WTC11 (cell line): ENCODE data around the gene RGS6. TPM values are rescaled to one million over a fixed set of nuclear protein-coding genes. Genes with fewer than 3 reads are reported as not detected.

Experiments used
- ATAC-seq: fragments of 200-7000 bp; cut with Tn5 transposase; 2 replicates; pipeline ENCODE4 v1.10.0; 2021; ENCODE audit warnings: mild to moderate bottlenecking, moderate library complexity
- CTCF ChIA-PET: fragments of 300-600 bp; sonication (Branson Sonifier 250); formaldehyde crosslinking; loops from one replicate; lab custom pipeline; 2021; ENCODE audit warnings: antibody characterized with exemption; lab: Charles Lee
- POLR2A ChIA-PET: fragments of 350-600 bp; sonication (Branson Sonifier 250); formaldehyde crosslinking; loops from one replicate; lab custom pipeline; 2021; ENCODE audit warnings: antibody characterized with exemption; lab: Charles Lee
- DNase-seq: peaks from one replicate; pipeline ENCODE4 v3.0.0; 2021; ENCODE audit warnings: low spot score
- H3K27ac Mint-ChIP-seq: 2 replicates; pipeline ENCODE4 v1.8.0; 2021; ENCODE audit warnings: mixed read lengths
- H3K27me3 Mint-ChIP-seq: 2 replicates; pipeline ENCODE4 v1.8.0; 2021; ENCODE audit warnings: low read depth, mild to moderate bottlenecking, moderate library complexity, mixed read lengths
- H3K36me3 Mint-ChIP-seq: 2 replicates; pipeline ENCODE4 v1.8.0; 2021; ENCODE audit warnings: mixed read lengths
- H3K4me1 Mint-ChIP-seq: 2 replicates; pipeline ENCODE4 v1.8.0; 2022; ENCODE audit warnings: mixed read lengths
- H3K4me3 Mint-ChIP-seq: 2 replicates; pipeline ENCODE4 v1.8.0; 2021; ENCODE audit warnings: mild to moderate bottlenecking, moderate library complexity, mixed read lengths
- H3K9me3 Mint-ChIP-seq: 2 replicates; pipeline ENCODE4 v1.8.0; 2021; ENCODE audit warnings: mixed read lengths
- AR ChIP-seq: fragments of 250-450 bp; sonication (Bioruptor Pico); IDR thresholded peaks from 2 replicates; pipeline ENCODE4 v1.9.0; 2021; ENCODE audit warnings: mild to moderate bottlenecking
- ATF1 ChIP-seq: sonication (generic); formaldehyde crosslinking; IDR thresholded peaks from 2 replicates; pipeline ENCODE4 v1.8.1; 2023; ENCODE audit warnings: mild to moderate bottlenecking, moderate library complexity, missing genetic modification reagents
- E2F5 ChIP-seq: sonication (generic); formaldehyde crosslinking; IDR thresholded peaks from 2 replicates; pipeline ENCODE4 v1.8.1; 2022; ENCODE audit warnings: mild to moderate bottlenecking, moderate library complexity, missing genetic modification reagents
- ELF4 ChIP-seq: sonication (generic); formaldehyde crosslinking; IDR thresholded peaks from 2 replicates; pipeline ENCODE4 v1.8.1; 2022; ENCODE audit warnings: low read depth, mild to moderate bottlenecking, moderate library complexity, missing genetic modification reagents
- ESRRA ChIP-seq: sonication (generic); formaldehyde crosslinking; IDR thresholded peaks from 2 replicates; pipeline ENCODE4 v1.8.1; 2022; ENCODE audit warnings: mild to moderate bottlenecking, missing genetic modification reagents, borderline replicate concordance
- SMAD4 ChIP-seq: sonication (generic); formaldehyde crosslinking; IDR thresholded peaks from 2 replicates; pipeline ENCODE4 v1.8.0; 2022; ENCODE audit warnings: mild to moderate bottlenecking, missing genetic modification reagents
- ZNF232 ChIP-seq: sonication (generic); formaldehyde crosslinking; IDR thresholded peaks from 2 replicates; pipeline ENCODE4 v1.8.0; 2022; ENCODE audit warnings: mild to moderate bottlenecking, missing genetic modification reagents
- ZNF423 ChIP-seq: fragments of 250-450 bp; sonication (Bioruptor Pico); IDR thresholded peaks from 2 replicates; pipeline ENCODE4 v2.1.2; 2022; ENCODE audit warnings: mild to moderate bottlenecking, moderate library complexity
- ZNF512 ChIP-seq: sonication (generic); formaldehyde crosslinking; IDR thresholded peaks from 2 replicates; pipeline ENCODE4 v1.8.1; 2022; ENCODE audit warnings: missing genetic modification reagents, borderline replicate concordance
- ZSCAN18 ChIP-seq: fragments of 250-450 bp; sonication (Bioruptor Pico); IDR thresholded peaks from 2 replicates; pipeline ENCODE4 v2.1.2; 2022; ENCODE audit warnings: mild to moderate bottlenecking, moderate library complexity
- total RNA-seq: library from RNA; stranded (reverse); gene quantifications from 3 replicates; pipeline ENCODE4 v1.2.3, GENCODE V29; 2021
- TF ChIP-seq, protein P1 (sequence below): sonication (generic); formaldehyde crosslinking; IDR thresholded peaks from 2 replicates; pipeline ENCODE4 v1.8.1; 2023; ENCODE audit warnings: mild to moderate bottlenecking, missing genetic modification reagents, moderate library complexity
- TF ChIP-seq, protein P2 (sequence below): sonication (generic); formaldehyde crosslinking; IDR thresholded peaks from 2 replicates; pipeline ENCODE4 v1.8.1; 2022; ENCODE audit warnings: mild to moderate bottlenecking, missing genetic modification reagents, moderate library complexity, borderline replicate concordance
- TF ChIP-seq, protein P3 (sequence below): sonication (generic); formaldehyde crosslinking; IDR thresholded peaks from 2 replicates; pipeline ENCODE4 v1.8.0; 2022; ENCODE audit warnings: mild to moderate bottlenecking, missing genetic modification reagents
- TF ChIP-seq, protein P4 (sequence below): sonication (generic); formaldehyde crosslinking; IDR thresholded peaks from 2 replicates; pipeline ENCODE4 v1.8.0; 2022; ENCODE audit warnings: missing genetic modification reagents
- TF ChIP-seq, protein P5 (sequence below): sonication (generic); formaldehyde crosslinking; IDR thresholded peaks from 2 replicates; pipeline ENCODE4 v1.8.0; 2023; ENCODE audit warnings: missing genetic modification reagents, mild to moderate bottlenecking, borderline replicate concordance

RGS6 gene
- total RNA-seq, 1 experiment from 2014 or later: 1.0 TPM

GRCh38 chr14:71905860-71906259 is 26.4 kb upstream of the RGS6 start:
- Mint-ChIP-seq H3K27me3 (no peaks in the 10 kb centered on the region), H3K27ac (no peak overlapping the region), H3K36me3 (no peaks in the 10 kb centered on the region), H3K4me1 (peaks cover 10% of the 10 kb centered on the region), H3K9me3 (peaks cover 5% of the 10 kb centered on the region), H3K4me3 (no peak overlapping the region)
- POLR2A ChIA-PET: interaction anchor here (1.3 kb wide), 1 partner anchor 13 kb away, joined by 3 read pairs; no protein-coding TSS in a partner anchor
- ATAC-seq (no peak), DNase-seq (no peak)
- TF ChIP-seq, protein P1, sequence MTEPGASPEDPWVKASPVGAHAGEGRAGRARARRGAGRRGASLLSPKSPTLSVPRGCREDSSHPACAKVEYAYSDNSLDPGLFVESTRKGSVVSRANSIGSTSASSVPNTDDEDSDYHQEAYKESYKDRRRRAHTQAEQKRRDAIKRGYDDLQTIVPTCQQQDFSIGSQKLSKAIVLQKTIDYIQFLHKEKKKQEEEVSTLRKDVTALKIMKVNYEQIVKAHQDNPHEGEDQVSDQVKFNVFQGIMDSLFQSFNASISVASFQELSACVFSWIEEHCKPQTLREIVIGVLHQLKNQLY: no peak
- TF ChIP-seq ZNF232 (no peak), SMAD4 (CRISPR knock-in tag) (no peak), E2F5 (CRISPR knock-in tag) (no peak), ATF1 (CRISPR knock-in tag) (no peak)
- TF ChIP-seq, protein P2, sequence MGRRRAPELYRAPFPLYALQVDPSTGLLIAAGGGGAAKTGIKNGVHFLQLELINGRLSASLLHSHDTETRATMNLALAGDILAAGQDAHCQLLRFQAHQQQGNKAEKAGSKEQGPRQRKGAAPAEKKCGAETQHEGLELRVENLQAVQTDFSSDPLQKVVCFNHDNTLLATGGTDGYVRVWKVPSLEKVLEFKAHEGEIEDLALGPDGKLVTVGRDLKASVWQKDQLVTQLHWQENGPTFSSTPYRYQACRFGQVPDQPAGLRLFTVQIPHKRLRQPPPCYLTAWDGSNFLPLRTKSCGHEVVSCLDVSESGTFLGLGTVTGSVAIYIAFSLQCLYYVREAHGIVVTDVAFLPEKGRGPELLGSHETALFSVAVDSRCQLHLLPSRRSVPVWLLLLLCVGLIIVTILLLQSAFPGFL (CRISPR knock-in tag): no peak
- TF ChIP-seq, protein P3, sequence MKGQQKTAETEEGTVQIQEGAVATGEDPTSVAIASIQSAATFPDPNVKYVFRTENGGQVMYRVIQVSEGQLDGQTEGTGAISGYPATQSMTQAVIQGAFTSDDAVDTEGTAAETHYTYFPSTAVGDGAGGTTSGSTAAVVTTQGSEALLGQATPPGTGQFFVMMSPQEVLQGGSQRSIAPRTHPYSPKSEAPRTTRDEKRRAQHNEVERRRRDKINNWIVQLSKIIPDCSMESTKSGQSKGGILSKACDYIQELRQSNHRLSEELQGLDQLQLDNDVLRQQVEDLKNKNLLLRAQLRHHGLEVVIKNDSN (CRISPR knock-in tag): no peak
- CTCF ChIA-PET: no interaction called here

- DNase-seq: no peak
- no peaks in the 10 kb centered on the region for H3K36me3 Mint-ChIP-seq
- ChIA-PET POLR2A (no interaction called here), CTCF (no interaction called here)
- H3K9me3 Mint-ChIP-seq: no peaks in the 10 kb centered on the region
- ATAC-seq: no peak
- H3K4me3 Mint-ChIP-seq: no peak overlapping the region
- H3K27ac Mint-ChIP-seq: no peak overlapping the region
- H3K4me1 Mint-ChIP-seq: peaks cover 12% of the 10 kb centered on the region
- H3K27me3 Mint-ChIP-seq: no peaks in the 10 kb centered on the region
- no peak for TF ChIP-seq ZSCAN18 (CRISPR knock-in tag)
- no peak for TF ChIP-seq ZNF423 (CRISPR knock-in tag)
- TF ChIP-seq ZNF512 (CRISPR knock-in tag): no peak
- TF ChIP-seq, protein P4, sequence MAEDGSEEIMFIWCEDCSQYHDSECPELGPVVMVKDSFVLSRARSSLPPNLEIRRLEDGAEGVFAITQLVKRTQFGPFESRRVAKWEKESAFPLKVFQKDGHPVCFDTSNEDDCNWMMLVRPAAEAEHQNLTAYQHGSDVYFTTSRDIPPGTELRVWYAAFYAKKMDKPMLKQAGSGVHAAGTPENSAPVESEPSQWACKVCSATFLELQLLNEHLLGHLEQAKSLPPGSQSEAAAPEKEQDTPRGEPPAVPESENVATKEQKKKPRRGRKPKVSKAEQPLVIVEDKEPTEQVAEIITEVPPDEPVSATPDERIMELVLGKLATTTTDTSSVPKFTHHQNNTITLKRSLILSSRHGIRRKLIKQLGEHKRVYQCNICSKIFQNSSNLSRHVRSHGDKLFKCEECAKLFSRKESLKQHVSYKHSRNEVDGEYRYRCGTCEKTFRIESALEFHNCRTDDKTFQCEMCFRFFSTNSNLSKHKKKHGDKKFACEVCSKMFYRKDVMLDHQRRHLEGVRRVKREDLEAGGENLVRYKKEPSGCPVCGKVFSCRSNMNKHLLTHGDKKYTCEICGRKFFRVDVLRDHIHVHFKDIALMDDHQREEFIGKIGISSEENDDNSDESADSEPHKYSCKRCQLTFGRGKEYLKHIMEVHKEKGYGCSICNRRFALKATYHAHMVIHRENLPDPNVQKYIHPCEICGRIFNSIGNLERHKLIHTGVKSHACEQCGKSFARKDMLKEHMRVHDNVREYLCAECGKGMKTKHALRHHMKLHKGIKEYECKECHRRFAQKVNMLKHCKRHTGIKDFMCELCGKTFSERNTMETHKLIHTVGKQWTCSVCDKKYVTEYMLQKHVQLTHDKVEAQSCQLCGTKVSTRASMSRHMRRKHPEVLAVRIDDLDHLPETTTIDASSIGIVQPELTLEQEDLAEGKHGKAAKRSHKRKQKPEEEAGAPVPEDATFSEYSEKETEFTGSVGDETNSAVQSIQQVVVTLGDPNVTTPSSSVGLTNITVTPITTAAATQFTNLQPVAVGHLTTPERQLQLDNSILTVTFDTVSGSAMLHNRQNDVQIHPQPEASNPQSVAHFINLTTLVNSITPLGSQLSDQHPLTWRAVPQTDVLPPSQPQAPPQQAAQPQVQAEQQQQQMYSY (CRISPR knock-in tag): no peak
- no peak for TF ChIP-seq AR (CRISPR knock-in tag)
- TF ChIP-seq, protein P5, sequence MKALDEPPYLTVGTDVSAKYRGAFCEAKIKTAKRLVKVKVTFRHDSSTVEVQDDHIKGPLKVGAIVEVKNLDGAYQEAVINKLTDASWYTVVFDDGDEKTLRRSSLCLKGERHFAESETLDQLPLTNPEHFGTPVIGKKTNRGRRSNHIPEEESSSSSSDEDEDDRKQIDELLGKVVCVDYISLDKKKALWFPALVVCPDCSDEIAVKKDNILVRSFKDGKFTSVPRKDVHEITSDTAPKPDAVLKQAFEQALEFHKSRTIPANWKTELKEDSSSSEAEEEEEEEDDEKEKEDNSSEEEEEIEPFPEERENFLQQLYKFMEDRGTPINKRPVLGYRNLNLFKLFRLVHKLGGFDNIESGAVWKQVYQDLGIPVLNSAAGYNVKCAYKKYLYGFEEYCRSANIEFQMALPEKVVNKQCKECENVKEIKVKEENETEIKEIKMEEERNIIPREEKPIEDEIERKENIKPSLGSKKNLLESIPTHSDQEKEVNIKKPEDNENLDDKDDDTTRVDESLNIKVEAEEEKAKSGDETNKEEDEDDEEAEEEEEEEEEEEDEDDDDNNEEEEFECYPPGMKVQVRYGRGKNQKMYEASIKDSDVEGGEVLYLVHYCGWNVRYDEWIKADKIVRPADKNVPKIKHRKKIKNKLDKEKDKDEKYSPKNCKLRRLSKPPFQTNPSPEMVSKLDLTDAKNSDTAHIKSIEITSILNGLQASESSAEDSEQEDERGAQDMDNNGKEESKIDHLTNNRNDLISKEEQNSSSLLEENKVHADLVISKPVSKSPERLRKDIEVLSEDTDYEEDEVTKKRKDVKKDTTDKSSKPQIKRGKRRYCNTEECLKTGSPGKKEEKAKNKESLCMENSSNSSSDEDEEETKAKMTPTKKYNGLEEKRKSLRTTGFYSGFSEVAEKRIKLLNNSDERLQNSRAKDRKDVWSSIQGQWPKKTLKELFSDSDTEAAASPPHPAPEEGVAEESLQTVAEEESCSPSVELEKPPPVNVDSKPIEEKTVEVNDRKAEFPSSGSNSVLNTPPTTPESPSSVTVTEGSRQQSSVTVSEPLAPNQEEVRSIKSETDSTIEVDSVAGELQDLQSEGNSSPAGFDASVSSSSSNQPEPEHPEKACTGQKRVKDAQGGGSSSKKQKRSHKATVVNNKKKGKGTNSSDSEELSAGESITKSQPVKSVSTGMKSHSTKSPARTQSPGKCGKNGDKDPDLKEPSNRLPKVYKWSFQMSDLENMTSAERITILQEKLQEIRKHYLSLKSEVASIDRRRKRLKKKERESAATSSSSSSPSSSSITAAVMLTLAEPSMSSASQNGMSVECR (CRISPR knock-in tag): no peak
- no peak for TF ChIP-seq ELF4
- TF ChIP-seq ESRRA: no peak
These were observed 24.3 kb upstream of the RGS6 start for GRCh38 chr14:71907793-71908515.
